K562 (cell line): ENCODE measurements around the gene CCR2. TPM values are rescaled to one million over a fixed set of nuclear protein-coding genes. Genes with fewer than 3 reads are reported as not detected.

Source experiments
- ATAC-seq: fragments of 200-7000 bp; cut with Tn5 transposase; 3 replicates; pipeline ENCODE4 v1.9.1; 2020; ENCODE audit warnings: moderate library complexity
- BruUV-seq: library from RNA; stranded (reverse); fragments of 400-500 nt; replicated peaks from 2 replicates; lab custom pipeline; 2021; lab: Mats Ljungman, UMichigan
- CTCF ChIA-PET: fragments of 300-600 bp; formaldehyde crosslinking; extraction: SDS; loops from one replicate; lab custom pipeline; 2021; ENCODE audit warnings: low intra/inter-chr PET ratio; lab: Yijun Ruan, JAX
- POLR2A ChIA-PET: fragments of 300-600, 350-650 bp; sonication (Branson Sonifier 250); formaldehyde crosslinking; extraction: SDS; loops from one replicate; lab custom pipeline; 2021; ENCODE audit warnings: antibody characterized with exemption, inconsistent platforms; lab: Yijun Ruan, JAX
- DNase-seq, 4 experiments: peaks; one replicate each; pipeline versions ENCODE4 v3.0.0 to v3.0.0-alpha.2; 2011 to 2018; ENCODE audit warnings: low spot score in 3 of 4, mixed read lengths in 3 of 4; ENCODE audit errors: extremely low read depth in 1 of 4
- FAIRE-seq: peaks from 2 replicates; lab custom pipeline; 2011; peaks lifted over from hg19 to GRCh38; lab: Jason Lieb, UNC
- H2AFZ ChIP-seq: 2 replicates; pipeline ENCODE4 v1.6.0; 2011; ENCODE audit warnings: low read depth, low read length, control low read depth, inconsistent platforms
- H3K27ac ChIP-seq: fragments of 200-600 bp; 3 replicates; pipeline ENCODE4 v1.8.0; 2011; ENCODE audit warnings: low read depth, mild to moderate bottlenecking, control low read depth, inconsistent platforms, low read length, moderate library complexity, mixed read lengths; ENCODE audit errors: extremely low read depth
- H3K27me3 ChIP-seq, 2 experiments: fragments of 300-600 bp in 1 of 2; 2 replicates in 1 of 2; 3 replicates in 1 of 2; pipeline versions ENCODE4 v1.6.0 to v1.8.0; 2011; ENCODE audit warnings: inconsistent platforms in 2 of 2, low read length in 2 of 2, mild to moderate bottlenecking in 1 of 2, mixed read lengths in 1 of 2, moderate library complexity in 1 of 2; ENCODE audit not compliant: control insufficient read depth in 2 of 2, insufficient read depth in 2 of 2
- H3K36me3 ChIP-seq: fragments of 300-600 bp; 3 replicates; pipeline ENCODE4 v1.8.0; 2011; ENCODE audit warnings: mild to moderate bottlenecking, low read length, inconsistent platforms; ENCODE audit not compliant: control insufficient read depth, insufficient read depth
- H3K4me1 ChIP-seq, 2 experiments: fragments of 200-600 bp in 1 of 2; replicated peaks in 1 of 2; 2 replicates in 1 of 2; 3 replicates in 1 of 2; pipeline versions ENCODE4 v1.5.1 to v1.8.0; 2011; ENCODE audit warnings: inconsistent platforms in 2 of 2, low read length in 2 of 2, mild to moderate bottlenecking in 1 of 2, mixed read lengths in 1 of 2, moderate library complexity in 1 of 2; ENCODE audit not compliant: control insufficient read depth in 2 of 2, insufficient read depth in 2 of 2
- H3K4me2 ChIP-seq: 2 replicates; pipeline ENCODE4 v1.6.1; 2011; ENCODE audit warnings: low read length, control low read depth, inconsistent platforms, mixed read lengths; ENCODE audit not compliant: insufficient read depth
- H3K4me3 ChIP-seq: fragments of 200-600 bp; sonication (generic), shearing (Covaris generic); 2 replicates; pipeline ENCODE4 v1.5.1; 2016; ENCODE audit warnings: control low read depth, inconsistent platforms
- H3K79me2 ChIP-seq: fragments of 200-600 bp; 3 replicates; pipeline ENCODE4 v1.8.0; 2011; ENCODE audit warnings: low read length, inconsistent platforms; ENCODE audit not compliant: control insufficient read depth, insufficient read depth
- H3K9ac ChIP-seq, 2 experiments: 2 replicates each; pipeline versions ENCODE4 v1.6.0 to v1.6.1; 2011; ENCODE audit warnings: low read depth in 2 of 2, low read length in 2 of 2, control low read depth in 1 of 2, inconsistent platforms in 1 of 2, mild to moderate bottlenecking in 1 of 2, mixed read lengths in 1 of 2; ENCODE audit not compliant: insufficient read depth in 1 of 2
- H3K9me1 ChIP-seq: one replicate; pipeline ENCODE4 v1.6.0; 2011; ENCODE audit warnings: inconsistent platforms, mild to moderate bottlenecking, low read length, moderate library complexity; ENCODE audit not compliant: control insufficient read depth, insufficient read depth
- H3K9me3 ChIP-seq: replicated peaks from 2 replicates; pipeline ENCODE4 v1.5.1; 2011; ENCODE audit warnings: low read depth, low read length, inconsistent platforms; ENCODE audit not compliant: control insufficient read depth, insufficient read depth
- H4K20me1 ChIP-seq: replicated peaks from 2 replicates; pipeline ENCODE4 v1.6.1; 2011; ENCODE audit warnings: low read length, inconsistent platforms, mixed read lengths; ENCODE audit not compliant: control insufficient read depth, insufficient read depth
- CCAR2 ChIP-seq: fragments of 200-400 bp; formaldehyde crosslinking; IDR thresholded peaks from 2 replicates; pipeline ENCODE4 v1.6.1; 2017; ENCODE audit warnings: mild to moderate bottlenecking, low read depth, low read length
- HDAC6 ChIP-seq: IDR thresholded peaks from 2 replicates; pipeline ENCODE4 v1.6.1; 2012; ENCODE audit warnings: low read depth, mild to moderate bottlenecking, control low read depth, inconsistent platforms, low read length, moderate library complexity
- MLLT1 ChIP-seq, 2 experiments: fragments of 450-650 bp; IDR thresholded peaks; 2 replicates each; pipeline ENCODE4 v1.6.1; 2016
- MTA1 ChIP-seq: fragments of 450-650 bp; IDR thresholded peaks from 2 replicates; pipeline ENCODE4 v1.6.1; 2017; ENCODE audit warnings: borderline replicate concordance
- POLR3G ChIP-seq: IDR thresholded peaks from 2 replicates; pipeline ENCODE4 v1.6.1; 2011; ENCODE audit not compliant: insufficient read length, insufficient replicate concordance; ENCODE audit errors: extremely low read depth
- POU5F1 ChIP-seq: fragments of 150-350 bp; IDR thresholded peaks from 2 replicates; pipeline ENCODE4 v1.6.1; 2014; ENCODE audit warnings: borderline replicate concordance, low read length, low read depth, mild to moderate bottlenecking; ENCODE audit not compliant: partially characterized antibody
- RCOR1 ChIP-seq, 2 experiments: IDR thresholded peaks; 2 replicates each; pipeline ENCODE4 v1.6.1; 2012; ENCODE audit warnings: low read depth in 2 of 2, low read length in 2 of 2, borderline replicate concordance in 1 of 2, improper control_type of control experiment in 1 of 2
- SIRT6 ChIP-seq: IDR thresholded peaks from one replicate; pipeline ENCODE4 v1.6.1; 2012; ENCODE audit warnings: low read depth, mild to moderate bottlenecking, control low read depth, inconsistent platforms, low read length, moderate library complexity
- ZNF280B ChIP-seq: fragments of 250-450 bp; sonication (Bioruptor Pico); IDR thresholded peaks from 2 replicates; pipeline ENCODE4 v1.5.1; 2021; ENCODE audit warnings: mild to moderate bottlenecking
- ZNF445 ChIP-seq: fragments of 250-450 bp; sonication (Bioruptor Pico); IDR thresholded peaks from 2 replicates; pipeline ENCODE4 v1.4.0; 2020; ENCODE audit warnings: low read depth, mild to moderate bottlenecking, moderate library complexity
- ZNF764 ChIP-seq: fragments of 250-450 bp; sonication (Bioruptor Pico); IDR thresholded peaks from 2 replicates; pipeline ENCODE4 v1.4.0; 2020; ENCODE audit warnings: low read depth, mild to moderate bottlenecking, moderate library complexity
- in situ Hi-C: fragments of 300-500 bp; cut with MboI; formaldehyde crosslinking; loops from 4 replicates; pipeline ENCODE4 v1.15.0; 2018; ENCODE audit warnings: inconsistent platforms, mixed read lengths
- intact Hi-C: fragments of 100-400 bp; cut with micrococcal nuclease; formaldehyde crosslinking; loops from 2 replicates; pipeline ENCODE4 v1.14.2; 2022
- polyA plus RNA-seq, 8 experiments: library from polyadenylated mRNA; depleted of rRNA in 4 of 8; stranded (reverse) in 5 of 8; unstranded in 3 of 8; fragments of >200 nt; fragmentation: Nextera tagmentation in 2 of 8; fragmentation: Illumina TruSeq in 1 of 8; extraction: Ambion mirVana in 2 of 8; extraction: Trizol in 1 of 8; gene quantifications; 2 replicates each; pipeline versions ENCODE4 v1.2.1 to v1.2.3, GENCODE V29; 2011 to 2014; ENCODE audit warnings: inconsistent platforms in 1 of 8, missing spikeins in 1 of 8
- total RNA-seq, 7 experiments: library from RNA; depleted of rRNA in 6 of 7; stranded (reverse); fragments of >200 nt in 6 of 7; fragmentation: Illumina TruSeq in 2 of 7; extraction: Trizol in 2 of 7; gene quantifications; 2 replicates each; pipeline versions ENCODE4 v1.2.1 to v1.2.3, GENCODE V29; 2011 to 2021; ENCODE audit warnings: low replicate concordance in 1 of 7
- TF ChIP-seq, protein P1 (sequence below), 2 experiments: fragments of 450-650 bp; IDR thresholded peaks; 2 replicates each; pipeline ENCODE4 v1.6.1; 2016; ENCODE audit warnings: mild to moderate bottlenecking in 2 of 2, borderline replicate concordance in 1 of 2, low read depth in 1 of 2, moderate library complexity in 1 of 2

CCR2 gene
- total and polyA plus RNA-seq, 9 of the 15 experiments (the other 6 are each of a cell fraction or from before 2014, with no cell fraction given), result not detected

DNA sequence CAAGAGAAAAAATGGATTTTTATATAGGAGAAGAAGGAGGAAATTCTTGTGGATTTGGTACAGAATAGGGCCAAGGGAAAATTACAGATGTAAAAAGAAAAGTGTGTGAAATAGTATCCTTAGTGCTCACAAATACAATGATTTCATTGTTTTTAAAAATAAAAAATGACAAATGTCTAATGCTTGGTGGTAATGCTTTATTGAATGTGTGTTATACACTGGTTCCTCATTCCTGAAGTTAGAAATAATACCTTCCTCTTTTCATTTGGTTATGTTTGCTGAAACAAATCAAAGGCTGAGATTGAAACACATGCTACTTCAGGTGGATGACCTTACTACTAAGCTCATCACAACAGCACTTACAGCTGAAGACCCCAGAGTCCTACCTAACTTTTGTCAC is 37.7 kb upstream of the CCR2 start:
- Histone ChIP-seq H3K27ac (no peak overlapping the region), H3K79me2 (no peaks in the 10 kb centered on the region), H3K9me1 (no peaks in the 10 kb centered on the region), H3K4me1 (no peaks in the 10 kb centered on the region), H3K9ac (no peak overlapping the region), H3K4me3 (no peak overlapping the region), H3K36me3 (no peaks in the 10 kb centered on the region), H3K27me3 (no peaks in the 10 kb centered on the region), H3K9me3 (no peaks in the 10 kb centered on the region), H3K4me2 (no peak overlapping the region), H2AFZ (no peak overlapping the region), H4K20me1 (no peaks in the 10 kb centered on the region)
- no peak for DNase-seq
- ChIA-PET POLR2A (interaction anchor here (0.6 kb wide), 2 partner anchors 154 to 218 kb away, joined by 3 read pairs; no protein-coding TSS in a partner anchor), CTCF (no interaction called here)
- BruUV-seq, result no TSS peak
- intact Hi-C loops, result no loop called here
- ATAC-seq, result no peak
- FAIRE-seq, result no peak
- in situ Hi-C loops, result no loop called here
- no peak for TF ChIP-seq CCAR2
- no peak for TF ChIP-seq SIRT6
- TF ChIP-seq RCOR1 (IDR thresholded peaks at IDR 0.05; ENCODE audit: borderline replicate concordance in 1 of 2, low read depth in 2 of 2, low read length in 2 of 2), result no peak
- TF ChIP-seq, protein P1, sequence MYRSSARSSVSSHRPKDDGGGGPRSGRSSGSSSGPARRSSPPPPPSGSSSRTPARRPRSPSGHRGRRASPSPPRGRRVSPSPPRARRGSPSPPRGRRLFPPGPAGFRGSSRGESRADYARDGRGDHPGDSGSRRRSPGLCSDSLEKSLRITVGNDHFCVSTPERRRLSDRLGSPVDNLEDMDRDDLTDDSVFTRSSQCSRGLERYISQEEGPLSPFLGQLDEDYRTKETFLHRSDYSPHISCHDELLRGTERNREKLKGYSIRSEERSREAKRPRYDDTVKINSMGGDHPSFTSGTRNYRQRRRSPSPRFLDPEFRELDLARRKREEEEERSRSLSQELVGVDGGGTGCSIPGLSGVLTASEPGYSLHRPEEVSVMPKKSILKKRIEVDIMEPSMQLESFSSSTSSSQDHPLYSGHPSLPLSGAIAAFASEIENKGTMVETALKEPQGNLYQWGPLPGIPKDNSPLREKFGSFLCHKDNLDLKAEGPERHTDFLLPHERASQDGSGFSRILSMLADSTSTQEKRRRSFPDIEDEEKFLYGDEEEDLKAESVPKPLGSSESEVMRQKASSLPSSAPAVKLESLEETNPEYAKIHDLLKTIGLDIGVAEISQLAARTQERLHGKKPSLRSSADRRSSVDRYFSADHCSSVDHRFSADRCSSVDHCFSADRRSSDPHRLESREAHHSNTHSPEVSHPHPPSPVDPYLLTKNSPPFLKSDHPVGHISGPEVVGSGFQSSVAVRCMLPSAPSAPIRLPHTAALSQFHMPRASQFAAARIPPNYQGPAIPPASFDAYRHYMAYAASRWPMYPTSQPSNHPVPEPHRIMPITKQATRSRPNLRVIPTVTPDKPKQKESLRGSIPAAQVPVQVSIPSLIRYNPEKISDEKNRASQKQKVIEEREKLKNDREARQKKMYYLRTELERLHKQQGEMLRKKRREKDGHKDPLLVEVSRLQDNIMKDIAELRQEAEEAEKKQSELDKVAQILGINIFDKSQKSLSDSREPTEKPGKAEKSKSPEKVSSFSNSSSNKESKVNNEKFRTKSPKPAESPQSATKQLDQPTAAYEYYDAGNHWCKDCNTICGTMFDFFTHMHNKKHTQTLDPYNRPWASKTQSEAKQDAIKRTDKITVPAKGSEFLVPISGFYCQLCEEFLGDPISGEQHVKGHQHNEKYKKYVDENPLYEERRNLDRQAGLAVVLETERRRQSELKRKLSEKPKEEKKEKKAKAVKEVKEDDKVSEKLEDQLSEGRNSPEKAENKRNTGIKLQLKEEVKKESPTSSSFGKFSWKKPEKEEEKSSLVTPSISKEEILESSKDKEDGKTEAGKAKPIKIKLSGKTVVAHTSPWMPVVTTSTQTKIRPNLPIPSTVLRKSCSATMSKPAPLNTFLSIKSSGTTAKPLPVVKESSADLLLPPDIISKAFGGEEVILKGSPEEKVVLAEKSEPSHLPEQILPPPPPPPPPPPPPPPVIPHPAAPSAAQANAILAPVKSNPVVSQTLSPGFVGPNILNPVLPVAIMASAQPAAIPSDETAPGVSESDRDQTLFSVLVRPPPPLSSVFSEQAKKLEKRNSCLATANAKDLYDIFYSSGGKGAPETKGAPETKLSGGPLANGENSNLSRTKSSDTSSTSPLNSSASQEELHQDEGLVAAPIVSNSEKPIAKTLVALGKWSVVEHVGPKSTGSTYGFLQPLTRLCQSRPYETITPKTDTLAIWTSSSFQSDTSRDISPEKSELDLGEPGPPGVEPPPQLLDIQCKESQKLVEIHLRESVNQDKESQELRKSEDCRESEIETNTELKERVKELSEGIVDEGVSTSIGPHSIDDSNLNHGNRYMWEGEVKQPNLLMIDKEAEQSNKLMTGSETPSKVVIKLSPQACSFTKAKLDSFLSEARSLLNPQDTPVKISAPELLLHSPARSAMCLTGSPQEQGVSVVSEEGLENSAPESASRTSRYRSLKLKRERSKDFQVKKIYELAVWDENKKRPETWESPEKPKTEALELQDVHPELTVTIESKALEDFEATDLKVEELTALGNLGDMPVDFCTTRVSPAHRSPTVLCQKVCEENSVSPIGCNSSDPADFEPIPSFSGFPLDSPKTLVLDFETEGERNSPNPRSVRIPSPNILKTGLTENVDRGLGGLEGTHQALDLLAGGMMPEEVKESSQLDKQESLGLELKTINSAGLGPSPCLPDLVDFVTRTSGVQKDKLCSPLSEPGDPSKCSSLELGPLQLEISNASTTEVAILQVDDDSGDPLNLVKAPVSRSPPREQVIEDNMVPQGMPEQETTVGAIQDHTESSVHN (IDR thresholded peaks at IDR 0.05; ENCODE audit: borderline replicate concordance in 1 of 2, low read depth in 1 of 2), result no peak
- no peak for TF ChIP-seq HDAC6
- no peak for TF ChIP-seq ZNF280B
- no peak for TF ChIP-seq MLLT1 (IDR thresholded peaks at IDR 0.05)
- no peak for TF ChIP-seq POLR3G
- TF ChIP-seq MTA1, result no peak
- no peak for TF ChIP-seq ZNF445 (CRISPR knock-in tag)
- TF ChIP-seq POU5F1, result no peak
- TF ChIP-seq ZNF764 (CRISPR knock-in tag), result no peak
